SK-N-SH treated with all-trans-retinoic acid at 6 μM for 48 hours (cell line): ENCODE results near the gene LCN6.

Source experiments
- ATAC-seq: fragments of 200-7000 bp; cut with Tn5 transposase; 3 replicates; pipeline ENCODE4 v1.9.1; 2020; ENCODE audit warnings: mild to moderate bottlenecking, moderate library complexity
- ARNTL ChIP-seq: fragments of 450-650 bp; formaldehyde crosslinking; IDR thresholded peaks from 2 replicates; pipeline ENCODE4 v1.5.0; 2020; ENCODE audit warnings: low read depth, mild to moderate bottlenecking, moderate library complexity, borderline replicate concordance
- BACH2 ChIP-seq: fragments of 250-450 bp; sonication (Bioruptor Pico); IDR thresholded peaks from 2 replicates; pipeline ENCODE4 v1.9.0; 2021; ENCODE audit warnings: mild to moderate bottlenecking, borderline replicate concordance
- CSDC2 ChIP-seq: fragments of 250-450 bp; sonication (Bioruptor Pico); IDR thresholded peaks from 2 replicates; pipeline ENCODE4 v1.5.0; 2020; ENCODE audit warnings: mild to moderate bottlenecking, moderate library complexity
- GLIS3 ChIP-seq: fragments of 250-450 bp; sonication (Bioruptor Pico); IDR thresholded peaks from 2 replicates; pipeline ENCODE4 v1.5.0; 2020; ENCODE audit warnings: mild to moderate bottlenecking, moderate library complexity
- PPARA ChIP-seq: fragments of 250-450 bp; sonication (Bioruptor Pico); IDR thresholded peaks from 2 replicates; pipeline ENCODE4 v1.5.0; 2020; ENCODE audit warnings: mild to moderate bottlenecking, borderline replicate concordance
- RARB ChIP-seq: fragments of 250-450 bp; sonication (Bioruptor Pico); IDR thresholded peaks from 2 replicates; pipeline ENCODE4 v1.8.0; 2021; ENCODE audit warnings: mild to moderate bottlenecking, moderate library complexity
- SNAI2 ChIP-seq: fragments of 250-450 bp; sonication (Bioruptor Pico); IDR thresholded peaks from 2 replicates; pipeline ENCODE4 v1.5.0; 2020; ENCODE audit warnings: mild to moderate bottlenecking, moderate library complexity
- TCF4 ChIP-seq: fragments of 250-450 bp; sonication (Bioruptor Pico); IDR thresholded peaks from 2 replicates; pipeline ENCODE4 v1.8.0; 2021; ENCODE audit warnings: mild to moderate bottlenecking, moderate library complexity, borderline replicate concordance
- TOX ChIP-seq: fragments of 250-450 bp; sonication (Bioruptor Pico); IDR thresholded peaks from 2 replicates; pipeline ENCODE4 v1.8.0; 2021; ENCODE audit warnings: mild to moderate bottlenecking, moderate library complexity, borderline replicate concordance
- ZC3H10 ChIP-seq: fragments of 250-450 bp; sonication (Bioruptor Pico); IDR thresholded peaks from 2 replicates; pipeline ENCODE4 v1.5.1; 2021; ENCODE audit warnings: mild to moderate bottlenecking, moderate library complexity
- ZFP30 ChIP-seq: fragments of 450-650 bp; formaldehyde crosslinking; IDR thresholded peaks from 2 replicates; pipeline ENCODE4 v1.5.0; 2022; ENCODE audit warnings: mild to moderate bottlenecking, moderate library complexity
- ZNF565 ChIP-seq: fragments of 450-650 bp; formaldehyde crosslinking; conservative IDR thresholded peaks from 2 replicates; pipeline ENCODE4 v1.5.0; 2020; ENCODE audit warnings: low read depth, mild to moderate bottlenecking, moderate library complexity
- ZNF70 ChIP-seq: fragments of 450-650 bp; formaldehyde crosslinking; IDR thresholded peaks from 2 replicates; pipeline ENCODE4 v1.5.0; 2020; ENCODE audit warnings: mild to moderate bottlenecking, moderate library complexity
- ZNF8 ChIP-seq: fragments of 450-650 bp; formaldehyde crosslinking; IDR thresholded peaks from 2 replicates; pipeline ENCODE4 v1.5.0; 2020; ENCODE audit warnings: mild to moderate bottlenecking, moderate library complexity
- TF ChIP-seq, protein P1 (sequence below): fragments of 250-450 bp; sonication (Bioruptor Pico); IDR thresholded peaks from 2 replicates; pipeline ENCODE4 v1.5.0; 2020; ENCODE audit warnings: mild to moderate bottlenecking, moderate library complexity
- TF ChIP-seq, protein P2 (sequence below): fragments of 250-450 bp; sonication (Bioruptor Pico); IDR thresholded peaks from 2 replicates; pipeline ENCODE4 v1.8.0; 2020; ENCODE audit warnings: mild to moderate bottlenecking, moderate library complexity, borderline replicate concordance
- TF ChIP-seq, protein P3 (sequence below): fragments of 250-450 bp; sonication (Bioruptor Pico); IDR thresholded peaks from 2 replicates; pipeline ENCODE4 v1.5.1; 2020; ENCODE audit warnings: low read depth, mild to moderate bottlenecking, moderate library complexity
- TF ChIP-seq, protein P4 (sequence below): fragments of 250-450 bp; sonication (Bioruptor Pico); IDR thresholded peaks from 2 replicates; pipeline ENCODE4 v1.5.1; 2021; ENCODE audit warnings: mild to moderate bottlenecking, moderate library complexity
- TF ChIP-seq, protein P5 (sequence below): fragments of 250-450 bp; sonication (Bioruptor Pico); IDR thresholded peaks from 2 replicates; pipeline ENCODE4 v1.8.0; 2021; ENCODE audit warnings: low read depth, mild to moderate bottlenecking, moderate library complexity, borderline replicate concordance

Gene LCN6

DNA sequence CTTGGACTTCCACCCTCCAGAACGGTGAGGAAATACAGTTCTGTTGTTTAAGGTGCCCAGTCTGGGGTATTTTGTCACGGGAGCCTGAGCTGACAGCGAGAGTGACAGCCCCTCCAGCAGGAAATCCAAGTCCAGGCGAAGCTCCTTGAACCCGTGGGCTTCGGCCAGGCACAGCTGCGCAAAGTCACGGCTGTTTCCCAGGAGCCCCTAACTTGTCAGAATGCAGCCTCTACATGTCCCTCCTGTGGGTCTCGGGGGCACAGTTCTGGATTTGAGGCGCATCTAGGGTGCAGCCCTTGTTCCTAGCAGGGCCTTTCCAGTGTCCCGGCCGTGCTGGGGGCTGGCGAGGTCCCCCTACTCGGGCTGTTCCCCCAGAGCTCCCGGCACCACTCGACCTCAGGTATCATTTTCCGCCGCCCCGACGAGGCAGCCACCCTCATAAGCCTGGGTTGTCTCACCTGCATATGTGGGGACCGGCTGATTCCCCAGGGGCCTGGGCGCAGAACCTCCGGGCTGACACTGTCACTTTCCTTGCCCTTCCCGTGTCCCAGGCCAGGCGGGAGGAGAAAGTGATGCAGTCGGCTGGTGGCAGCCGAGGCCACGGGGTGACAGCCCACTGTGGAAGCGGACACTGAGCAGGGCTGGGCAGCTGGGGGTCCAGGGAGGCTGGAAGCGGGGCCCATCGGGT lies 5.2 kb upstream of the LCN6 start:
- no peak for ATAC-seq
- no peak for TF ChIP-seq TCF4 (CRISPR knock-in tag)
- no peak for TF ChIP-seq TOX (CRISPR knock-in tag)
- TF ChIP-seq ZC3H10 (CRISPR knock-in tag): no peak
- TF ChIP-seq, protein P1, sequence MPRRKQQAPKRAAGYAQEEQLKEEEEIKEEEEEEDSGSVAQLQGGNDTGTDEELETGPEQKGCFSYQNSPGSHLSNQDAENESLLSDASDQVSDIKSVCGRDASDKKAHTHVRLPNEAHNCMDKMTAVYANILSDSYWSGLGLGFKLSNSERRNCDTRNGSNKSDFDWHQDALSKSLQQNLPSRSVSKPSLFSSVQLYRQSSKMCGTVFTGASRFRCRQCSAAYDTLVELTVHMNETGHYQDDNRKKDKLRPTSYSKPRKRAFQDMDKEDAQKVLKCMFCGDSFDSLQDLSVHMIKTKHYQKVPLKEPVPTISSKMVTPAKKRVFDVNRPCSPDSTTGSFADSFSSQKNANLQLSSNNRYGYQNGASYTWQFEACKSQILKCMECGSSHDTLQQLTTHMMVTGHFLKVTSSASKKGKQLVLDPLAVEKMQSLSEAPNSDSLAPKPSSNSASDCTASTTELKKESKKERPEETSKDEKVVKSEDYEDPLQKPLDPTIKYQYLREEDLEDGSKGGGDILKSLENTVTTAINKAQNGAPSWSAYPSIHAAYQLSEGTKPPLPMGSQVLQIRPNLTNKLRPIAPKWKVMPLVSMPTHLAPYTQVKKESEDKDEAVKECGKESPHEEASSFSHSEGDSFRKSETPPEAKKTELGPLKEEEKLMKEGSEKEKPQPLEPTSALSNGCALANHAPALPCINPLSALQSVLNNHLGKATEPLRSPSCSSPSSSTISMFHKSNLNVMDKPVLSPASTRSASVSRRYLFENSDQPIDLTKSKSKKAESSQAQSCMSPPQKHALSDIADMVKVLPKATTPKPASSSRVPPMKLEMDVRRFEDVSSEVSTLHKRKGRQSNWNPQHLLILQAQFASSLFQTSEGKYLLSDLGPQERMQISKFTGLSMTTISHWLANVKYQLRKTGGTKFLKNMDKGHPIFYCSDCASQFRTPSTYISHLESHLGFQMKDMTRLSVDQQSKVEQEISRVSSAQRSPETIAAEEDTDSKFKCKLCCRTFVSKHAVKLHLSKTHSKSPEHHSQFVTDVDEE: no peak

DNA sequence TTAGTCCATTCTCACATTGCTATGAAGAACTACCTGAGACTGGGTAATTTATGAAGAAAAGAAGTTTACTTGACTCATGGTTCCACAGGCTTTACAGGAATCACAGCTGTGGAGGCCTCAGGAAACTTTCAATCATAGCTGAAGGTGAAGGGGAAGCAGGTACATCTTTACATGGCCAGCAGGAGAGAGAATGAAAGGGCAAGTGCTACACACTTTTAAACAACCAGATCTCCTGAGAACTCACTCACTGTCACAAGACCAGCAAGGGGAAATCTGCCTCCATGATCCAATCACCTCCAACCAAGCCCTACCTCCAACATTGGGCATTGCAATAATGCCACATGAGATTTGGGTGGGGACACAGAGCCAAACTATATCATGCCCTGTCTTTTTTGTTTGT lies 3.5 kb upstream of the LCN6 start:
- ATAC-seq: no peak

DNA sequence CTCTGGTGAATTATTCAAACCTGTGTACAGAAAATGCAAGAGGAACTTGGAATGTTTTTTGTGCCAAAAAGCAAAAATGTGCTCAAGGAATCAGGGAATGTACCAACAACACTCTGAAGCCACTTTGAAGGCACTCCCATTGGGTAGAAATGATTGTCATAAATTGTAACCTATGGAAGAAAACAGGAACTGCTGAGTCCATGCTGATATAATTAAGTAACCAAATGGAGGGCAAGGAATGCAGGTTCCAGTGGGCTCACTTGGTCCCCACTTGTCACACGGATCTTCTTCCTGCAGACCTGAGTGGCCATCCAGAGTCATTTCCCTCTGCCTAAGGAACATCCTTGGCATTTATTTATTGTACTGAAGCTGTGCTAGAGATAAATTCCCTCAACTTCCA lies 2.9 kb upstream of the LCN6 start:
- TF ChIP-seq ZNF565 (no peak), CSDC2 (CRISPR knock-in tag) (no peak), TOX (CRISPR knock-in tag) (no peak), PPARA (CRISPR knock-in tag) (no peak), GLIS3 (no peak), ARNTL (no peak), SNAI2 (CRISPR knock-in tag) (no peak)
- TF ChIP-seq, protein P2, sequence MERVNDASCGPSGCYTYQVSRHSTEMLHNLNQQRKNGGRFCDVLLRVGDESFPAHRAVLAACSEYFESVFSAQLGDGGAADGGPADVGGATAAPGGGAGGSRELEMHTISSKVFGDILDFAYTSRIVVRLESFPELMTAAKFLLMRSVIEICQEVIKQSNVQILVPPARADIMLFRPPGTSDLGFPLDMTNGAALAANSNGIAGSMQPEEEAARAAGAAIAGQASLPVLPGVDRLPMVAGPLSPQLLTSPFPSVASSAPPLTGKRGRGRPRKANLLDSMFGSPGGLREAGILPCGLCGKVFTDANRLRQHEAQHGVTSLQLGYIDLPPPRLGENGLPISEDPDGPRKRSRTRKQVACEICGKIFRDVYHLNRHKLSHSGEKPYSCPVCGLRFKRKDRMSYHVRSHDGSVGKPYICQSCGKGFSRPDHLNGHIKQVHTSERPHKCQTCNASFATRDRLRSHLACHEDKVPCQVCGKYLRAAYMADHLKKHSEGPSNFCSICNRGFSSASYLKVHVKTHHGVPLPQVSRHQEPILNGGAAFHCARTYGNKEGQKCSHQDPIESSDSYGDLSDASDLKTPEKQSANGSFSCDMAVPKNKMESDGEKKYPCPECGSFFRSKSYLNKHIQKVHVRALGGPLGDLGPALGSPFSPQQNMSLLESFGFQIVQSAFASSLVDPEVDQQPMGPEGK (CRISPR knock-in tag): no peak
- TF ChIP-seq, protein P1: no peak
- ATAC-seq: no peak

More for the DNA sequence above, 3.5 kb upstream of the LCN6 start:
- TF ChIP-seq, protein P3, sequence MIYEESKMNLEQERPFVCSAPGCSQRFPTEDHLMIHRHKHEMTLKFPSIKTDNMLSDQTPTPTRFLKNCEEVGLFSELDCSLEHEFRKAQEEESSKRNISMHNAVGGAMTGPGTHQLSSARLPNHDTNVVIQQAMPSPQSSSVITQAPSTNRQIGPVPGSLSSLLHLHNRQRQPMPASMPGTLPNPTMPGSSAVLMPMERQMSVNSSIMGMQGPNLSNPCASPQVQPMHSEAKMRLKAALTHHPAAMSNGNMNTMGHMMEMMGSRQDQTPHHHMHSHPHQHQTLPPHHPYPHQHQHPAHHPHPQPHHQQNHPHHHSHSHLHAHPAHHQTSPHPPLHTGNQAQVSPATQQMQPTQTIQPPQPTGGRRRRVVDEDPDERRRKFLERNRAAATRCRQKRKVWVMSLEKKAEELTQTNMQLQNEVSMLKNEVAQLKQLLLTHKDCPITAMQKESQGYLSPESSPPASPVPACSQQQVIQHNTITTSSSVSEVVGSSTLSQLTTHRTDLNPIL (CRISPR knock-in tag): no peak
- TF ChIP-seq ZC3H10 (CRISPR knock-in tag) (no peak), ZNF70 (CRISPR knock-in tag) (no peak), TOX (CRISPR knock-in tag) (no peak), ZFP30 (CRISPR knock-in tag) (no peak), BACH2 (no peak), CSDC2 (CRISPR knock-in tag) (no peak), PPARA (CRISPR knock-in tag) (no peak), GLIS3 (no peak), ZNF8 (no peak), RARB (CRISPR knock-in tag) (no peak), ARNTL (no peak), SNAI2 (CRISPR knock-in tag) (no peak), TCF4 (CRISPR knock-in tag) (no peak)
- TF ChIP-seq, protein P4, sequence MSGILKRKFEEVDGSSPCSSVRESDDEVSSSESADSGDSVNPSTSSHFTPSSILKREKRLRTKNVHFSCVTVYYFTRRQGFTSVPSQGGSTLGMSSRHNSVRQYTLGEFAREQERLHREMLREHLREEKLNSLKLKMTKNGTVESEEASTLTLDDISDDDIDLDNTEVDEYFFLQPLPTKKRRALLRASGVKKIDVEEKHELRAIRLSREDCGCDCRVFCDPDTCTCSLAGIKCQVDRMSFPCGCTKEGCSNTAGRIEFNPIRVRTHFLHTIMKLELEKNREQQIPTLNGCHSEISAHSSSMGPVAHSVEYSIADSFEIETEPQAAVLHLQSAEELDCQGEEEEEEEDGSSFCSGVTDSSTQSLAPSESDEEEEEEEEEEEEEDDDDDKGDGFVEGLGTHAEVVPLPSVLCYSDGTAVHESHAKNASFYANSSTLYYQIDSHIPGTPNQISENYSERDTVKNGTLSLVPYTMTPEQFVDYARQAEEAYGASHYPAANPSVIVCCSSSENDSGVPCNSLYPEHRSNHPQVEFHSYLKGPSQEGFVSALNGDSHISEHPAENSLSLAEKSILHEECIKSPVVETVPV (CRISPR knock-in tag): no peak
- TF ChIP-seq, protein P5, sequence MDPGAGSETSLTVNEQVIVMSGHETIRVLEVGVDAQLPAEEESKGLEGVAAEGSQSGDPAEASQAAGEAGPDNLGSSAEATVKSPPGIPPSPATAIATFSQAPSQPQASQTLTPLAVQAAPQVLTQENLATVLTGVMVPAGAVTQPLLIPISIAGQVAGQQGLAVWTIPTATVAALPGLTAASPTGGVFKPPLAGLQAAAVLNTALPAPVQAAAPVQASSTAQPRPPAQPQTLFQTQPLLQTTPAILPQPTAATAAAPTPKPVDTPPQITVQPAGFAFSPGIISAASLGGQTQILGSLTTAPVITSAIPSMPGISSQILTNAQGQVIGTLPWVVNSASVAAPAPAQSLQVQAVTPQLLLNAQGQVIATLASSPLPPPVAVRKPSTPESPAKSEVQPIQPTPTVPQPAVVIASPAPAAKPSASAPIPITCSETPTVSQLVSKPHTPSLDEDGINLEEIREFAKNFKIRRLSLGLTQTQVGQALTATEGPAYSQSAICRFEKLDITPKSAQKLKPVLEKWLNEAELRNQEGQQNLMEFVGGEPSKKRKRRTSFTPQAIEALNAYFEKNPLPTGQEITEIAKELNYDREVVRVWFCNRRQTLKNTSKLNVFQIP (CRISPR knock-in tag): no peak
- TF ChIP-seq, protein P1: no peak
